Measurements from ENCODE around the gene DLX4.

The DLX4 gene

GRCh38 chr17:49992933-49993422, 24.0 kb downstream of the DLX4 start:
- Histone ChIP-seq H3K9ac (no peak overlapping the region), H3K4me3 (ENCODE audit: low read depth, low read length) (peak overlapping the region; percentile 30), H3K9me3 (ENCODE audit: control insufficient read depth, low read length) (no peaks in the 10 kb centered on the region), H3K79me2 (no peaks in the 10 kb centered on the region), H3K4me2 (ENCODE audit: low read length) (peak overlapping the region; percentile 64), H3K36me3 (ENCODE audit: control insufficient read depth, insufficient read depth, low read length) (no peaks in the 10 kb centered on the region), H3K27me3 (ENCODE audit: control insufficient read depth, insufficient read depth, low read length) (no peaks in the 10 kb centered on the region), H3K4me1 (no peaks in the 10 kb centered on the region), H2AFZ (peak overlapping the region; percentile 69), H3K27ac (no peak overlapping the region)
- TF ChIP-seq, protein P1, sequence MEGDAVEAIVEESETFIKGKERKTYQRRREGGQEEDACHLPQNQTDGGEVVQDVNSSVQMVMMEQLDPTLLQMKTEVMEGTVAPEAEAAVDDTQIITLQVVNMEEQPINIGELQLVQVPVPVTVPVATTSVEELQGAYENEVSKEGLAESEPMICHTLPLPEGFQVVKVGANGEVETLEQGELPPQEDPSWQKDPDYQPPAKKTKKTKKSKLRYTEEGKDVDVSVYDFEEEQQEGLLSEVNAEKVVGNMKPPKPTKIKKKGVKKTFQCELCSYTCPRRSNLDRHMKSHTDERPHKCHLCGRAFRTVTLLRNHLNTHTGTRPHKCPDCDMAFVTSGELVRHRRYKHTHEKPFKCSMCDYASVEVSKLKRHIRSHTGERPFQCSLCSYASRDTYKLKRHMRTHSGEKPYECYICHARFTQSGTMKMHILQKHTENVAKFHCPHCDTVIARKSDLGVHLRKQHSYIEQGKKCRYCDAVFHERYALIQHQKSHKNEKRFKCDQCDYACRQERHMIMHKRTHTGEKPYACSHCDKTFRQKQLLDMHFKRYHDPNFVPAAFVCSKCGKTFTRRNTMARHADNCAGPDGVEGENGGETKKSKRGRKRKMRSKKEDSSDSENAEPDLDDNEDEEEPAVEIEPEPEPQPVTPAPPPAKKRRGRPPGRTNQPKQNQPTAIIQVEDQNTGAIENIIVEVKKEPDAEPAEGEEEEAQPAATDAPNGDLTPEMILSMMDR (IDR thresholded peaks at IDR 0.05) = no peak

DNA sequence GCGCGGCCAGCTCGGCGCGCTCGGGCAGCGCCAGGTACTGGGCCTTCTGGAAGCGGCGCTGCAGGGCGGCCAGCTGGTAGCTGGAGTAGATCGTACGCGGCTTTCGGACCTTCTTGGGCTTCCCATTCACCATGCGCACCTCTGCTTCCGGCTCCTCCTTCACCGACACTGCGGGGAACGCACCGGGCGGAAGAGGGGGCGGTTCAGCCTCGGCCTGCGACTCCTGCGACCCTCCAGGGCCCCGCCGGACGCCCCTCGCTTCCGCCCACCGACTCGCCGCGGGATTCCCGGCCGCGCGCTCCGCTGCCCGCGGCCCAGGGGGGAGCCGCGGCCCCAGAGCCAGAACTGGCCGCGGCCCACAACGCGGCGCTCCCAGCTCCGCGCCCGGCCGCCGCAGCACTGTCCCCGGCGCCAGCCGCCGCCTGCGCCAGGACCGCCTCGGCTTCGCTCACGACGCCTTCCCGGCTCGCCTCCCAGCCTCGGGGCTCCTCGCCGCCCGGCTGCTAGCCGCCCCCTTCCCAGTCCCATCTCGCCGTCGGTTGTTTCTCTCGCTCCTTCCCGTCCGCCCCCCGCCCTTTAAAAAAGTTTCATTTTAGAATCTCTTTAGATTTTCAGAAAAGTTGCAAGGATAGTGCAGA, 24.6 kb downstream of the DLX4 start:
- Histone ChIP-seq H3K27me3 (ENCODE audit: control insufficient read depth, insufficient read depth, low read length) (no peaks in the 10 kb centered on the region), H3K4me1 (no peaks in the 10 kb centered on the region), H3K4me2 (ENCODE audit: low read length) (peak overlapping the region; percentile 64), H3K9me3 (ENCODE audit: control insufficient read depth, low read length) (no peaks in the 10 kb centered on the region), H3K36me3 (ENCODE audit: control insufficient read depth, insufficient read depth, low read length) (no peaks in the 10 kb centered on the region), H3K27ac (no peak overlapping the region), H3K79me2 (no peaks in the 10 kb centered on the region), H3K4me3 (ENCODE audit: low read depth, low read length) (peak overlapping the region; percentile 30), H2AFZ (peak overlapping the region; percentile 69), H3K9ac (no peak overlapping the region)
- TF ChIP-seq, protein P1 (IDR thresholded peaks at IDR 0.05) = no peak

GRCh38 chr17:49994085-49995054, 25.4 kb downstream of the DLX4 start:
- no peaks in the 10 kb centered on the region for H3K4me1 ChIP-seq
- H3K36me3 ChIP-seq (ENCODE audit: control insufficient read depth, insufficient read depth, low read length) = no peaks in the 10 kb centered on the region
- peak overlapping the region; percentile 30 for H3K4me3 ChIP-seq (ENCODE audit: low read depth, low read length)
- peak overlapping the region; percentile 69 for H2AFZ ChIP-seq
- no peaks in the 10 kb centered on the region for H3K9me3 ChIP-seq (ENCODE audit: control insufficient read depth, low read length)
- TF ChIP-seq, protein P1 (IDR thresholded peaks at IDR 0.05) = no peak
- no peaks in the 10 kb centered on the region for H3K79me2 ChIP-seq
- no peak overlapping the region for H3K9ac ChIP-seq
- peak overlapping the region; percentile 64 for H3K4me2 ChIP-seq (ENCODE audit: low read length)
- H3K27ac ChIP-seq = no peak overlapping the region
- H3K27me3 ChIP-seq (ENCODE audit: control insufficient read depth, insufficient read depth, low read length) = no peaks in the 10 kb centered on the region

- Histone ChIP-seq H3K4me1 (no peaks in the 10 kb centered on the region), H3K4me2 (ENCODE audit: low read length) (peak within 1 kb of the TSS; percentile 64), H3K79me2 (no peaks in the 10 kb centered on the region), H3K9ac (no peak within 1 kb of the TSS), H3K27me3 (ENCODE audit: control insufficient read depth, insufficient read depth, low read length) (no peaks in the 10 kb centered on the region), H3K9me3 (ENCODE audit: control insufficient read depth, low read length) (no peaks in the 10 kb centered on the region), H3K4me3 (ENCODE audit: low read depth, low read length) (peak within 1 kb of the TSS; percentile 30), H3K27ac (no peak within 1 kb of the TSS), H3K36me3 (ENCODE audit: control insufficient read depth, insufficient read depth, low read length) (no peaks in the 10 kb centered on the region), H2AFZ (peak within 1 kb of the TSS; percentile 69)
- TF ChIP-seq, protein P1 (IDR thresholded peaks at IDR 0.05) = no peak
These were observed 26.2 kb downstream of the DLX4 start, which contains the start of gene DLX3 for GRCh38 chr17:49995055-49995738. Gene DLX3 (minus strand): TSS chr17:49995224. CDS start chr17:49994998, 226 bp downstream.
